Neural progenitor cell (in vitro differentiated cells): ENCODE measurements around the gene PTPRN2.

Experiments used
- EZH2 ChIP-seq: fragments of 200-600 bp; sonication (generic); IDR thresholded peaks from 2 replicates; pipeline ENCODE4 v1.6.1; 2017; ENCODE audit warnings: antibody characterized with exemption, mild to moderate bottlenecking, moderate library complexity
- EZH2phosphoT487 ChIP-seq: fragments of 200-600 bp; sonication (generic); IDR thresholded peaks from 2 replicates; pipeline ENCODE4 v1.6.1; 2017; ENCODE audit warnings: antibody characterized with exemption
- TF ChIP-seq, protein P1 (sequence below): fragments of 200-600 bp; sonication (generic); IDR thresholded peaks from 2 replicates; pipeline ENCODE4 v1.5.1; 2017; ENCODE audit warnings: antibody characterized with exemption, mild to moderate bottlenecking

DNA sequence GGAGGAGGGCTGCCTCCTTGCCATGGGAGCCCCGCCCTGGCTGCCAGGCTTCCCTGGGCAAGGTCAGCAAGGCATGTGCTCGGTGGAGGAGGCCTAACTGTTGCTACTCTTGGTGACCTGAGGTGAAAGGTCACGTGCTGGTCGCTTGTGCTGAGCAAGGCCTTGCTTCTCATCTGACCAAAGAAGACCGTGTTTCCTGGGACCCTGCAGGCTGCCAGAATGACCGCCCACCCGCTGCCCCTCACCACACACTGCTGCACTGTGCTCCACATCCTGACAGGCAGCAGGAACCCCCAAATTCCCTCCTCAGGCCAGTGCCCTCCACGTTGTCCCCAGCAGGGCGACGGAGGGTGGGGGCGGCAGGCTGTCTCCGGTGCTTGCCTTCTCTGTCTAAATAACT is 808.4 kb downstream of the PTPRN2 start:
- TF ChIP-seq, protein P1, sequence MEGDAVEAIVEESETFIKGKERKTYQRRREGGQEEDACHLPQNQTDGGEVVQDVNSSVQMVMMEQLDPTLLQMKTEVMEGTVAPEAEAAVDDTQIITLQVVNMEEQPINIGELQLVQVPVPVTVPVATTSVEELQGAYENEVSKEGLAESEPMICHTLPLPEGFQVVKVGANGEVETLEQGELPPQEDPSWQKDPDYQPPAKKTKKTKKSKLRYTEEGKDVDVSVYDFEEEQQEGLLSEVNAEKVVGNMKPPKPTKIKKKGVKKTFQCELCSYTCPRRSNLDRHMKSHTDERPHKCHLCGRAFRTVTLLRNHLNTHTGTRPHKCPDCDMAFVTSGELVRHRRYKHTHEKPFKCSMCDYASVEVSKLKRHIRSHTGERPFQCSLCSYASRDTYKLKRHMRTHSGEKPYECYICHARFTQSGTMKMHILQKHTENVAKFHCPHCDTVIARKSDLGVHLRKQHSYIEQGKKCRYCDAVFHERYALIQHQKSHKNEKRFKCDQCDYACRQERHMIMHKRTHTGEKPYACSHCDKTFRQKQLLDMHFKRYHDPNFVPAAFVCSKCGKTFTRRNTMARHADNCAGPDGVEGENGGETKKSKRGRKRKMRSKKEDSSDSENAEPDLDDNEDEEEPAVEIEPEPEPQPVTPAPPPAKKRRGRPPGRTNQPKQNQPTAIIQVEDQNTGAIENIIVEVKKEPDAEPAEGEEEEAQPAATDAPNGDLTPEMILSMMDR: no peak
- TF ChIP-seq EZH2 (no peak), EZH2phosphoT487 (no peak)
